DND-41 (cell line): Measurements from ENCODE around the gene ZSWIM6.

Experiments
- ATAC-seq: fragments of 200-7000 bp; cut with Tn5 transposase; 3 replicates; pipeline ENCODE4 v1.9.1; 2021; ENCODE audit warnings: low read depth; ENCODE audit not compliant: insufficient read depth
- DNase-seq: peaks from one replicate; pipeline ENCODE4 v3.0.0-alpha.2; 2020
- H2AFZ ChIP-seq: 2 replicates; pipeline ENCODE4 v1.6.0; 2012; ENCODE audit warnings: low read depth, low read length
- H3K27ac ChIP-seq: 2 replicates; pipeline ENCODE4 v1.5.1; 2012; ENCODE audit warnings: low read length, inconsistent platforms
- H3K27me3 ChIP-seq: fragments of 200-600 bp; sonication (generic); 2 replicates; pipeline ENCODE4 v1.6.0; 2012; ENCODE audit warnings: low read length, mild to moderate bottlenecking, inconsistent platforms; ENCODE audit not compliant: insufficient read depth, poor library complexity
- H3K36me3 ChIP-seq: 2 replicates; pipeline ENCODE4 v1.5.1; 2012; ENCODE audit warnings: low read length, inconsistent platforms; ENCODE audit not compliant: insufficient read depth
- H3K4me1 ChIP-seq: 2 replicates; pipeline ENCODE4 v1.5.1; 2012; ENCODE audit warnings: mild to moderate bottlenecking, low read length; ENCODE audit not compliant: insufficient read depth
- H3K4me2 ChIP-seq: 2 replicates; pipeline ENCODE4 v1.6.0; 2012; ENCODE audit warnings: mild to moderate bottlenecking, moderate library complexity, low read length, inconsistent platforms; ENCODE audit not compliant: insufficient read depth
- H3K4me3 ChIP-seq, 2 experiments: fragments of 200-600 bp in 1 of 2; shearing (Covaris generic) in 1 of 2; 2 replicates each; pipeline ENCODE4 v1.5.1; 2012 to 2016; ENCODE audit warnings: inconsistent platforms in 2 of 2, low read length in 2 of 2, mild to moderate bottlenecking in 2 of 2, low read depth in 1 of 2, moderate library complexity in 1 of 2
- H3K79me2 ChIP-seq: 2 replicates; pipeline ENCODE4 v1.6.0; 2012; ENCODE audit warnings: low read length, inconsistent platforms; ENCODE audit not compliant: insufficient read depth
- H3K9ac ChIP-seq: 2 replicates; pipeline ENCODE4 v1.6.0; 2012; ENCODE audit warnings: low read depth, mild to moderate bottlenecking, inconsistent platforms, low read length, moderate library complexity
- H3K9me3 ChIP-seq: 2 replicates; pipeline ENCODE4 v1.5.1; 2012; ENCODE audit warnings: low read length, moderate library complexity, mild to moderate bottlenecking, inconsistent platforms; ENCODE audit not compliant: insufficient read depth, severe bottlenecking
- H4K20me1 ChIP-seq: 2 replicates; pipeline ENCODE4 v1.6.0; 2012; ENCODE audit warnings: low read length; ENCODE audit not compliant: insufficient read depth
- CTCF ChIP-seq: IDR thresholded peaks from 2 replicates; pipeline ENCODE4 v1.5.1; 2012; ENCODE audit warnings: borderline replicate concordance, low read length, moderate library complexity, mild to moderate bottlenecking; ENCODE audit not compliant: poor library complexity, severe bottlenecking; ENCODE audit errors: extremely low read depth
- EZH2 ChIP-seq: IDR thresholded peaks from 3 replicates; pipeline ENCODE4 v1.6.1; 2012; ENCODE audit warnings: borderline replicate concordance, low read depth, mild to moderate bottlenecking, moderate library complexity, low read length, inconsistent platforms; ENCODE audit not compliant: severe bottlenecking

ZSWIM6 gene

GRCh38 chr5:61349935-61350334 lies 17.9 kb downstream of the ZSWIM6 start:
- H3K9ac ChIP-seq, result no peak overlapping the region
- DNase-seq (no peak), ATAC-seq (no peak)
- no peak overlapping the region for H3K27ac ChIP-seq
- 0 out of 2 replicates have a peak, but pooled peaks cover 1% of the 10 kb centered on the region for H3K79me2 ChIP-seq
- H3K36me3 ChIP-seq, result no peaks in the 10 kb centered on the region
- no peaks in the 10 kb centered on the region for H3K9me3 ChIP-seq
- no peaks in the 10 kb centered on the region for H3K4me1 ChIP-seq
- no peak overlapping the region for H3K4me3 ChIP-seq
- H4K20me1 ChIP-seq, result no peaks in the 10 kb centered on the region
- no peaks in the 10 kb centered on the region for H3K27me3 ChIP-seq
- H2AFZ ChIP-seq, result no peak overlapping the region
- no peak overlapping the region for H3K4me2 ChIP-seq
- TF ChIP-seq EZH2 (no peak), CTCF (no peak)

- H2AFZ ChIP-seq, result no peak overlapping the region
Observed at GRCh38 chr5:61350535-61350934, 18.5 kb downstream of the ZSWIM6 start.

GRCh38 chr5:61351733-61352132 lies 19.7 kb downstream of the ZSWIM6 start:
- TF ChIP-seq EZH2 (no peak), CTCF (no peak)
- no peaks in the 10 kb centered on the region for H4K20me1 ChIP-seq
- no peak overlapping the region for H3K9ac ChIP-seq
- no peak for ATAC-seq
- no peak overlapping the region for H3K4me3 ChIP-seq
- H2AFZ ChIP-seq, result no peak overlapping the region
- 0 out of 2 replicates have a peak, but pooled peaks cover 1% of the 10 kb centered on the region for H3K79me2 ChIP-seq
- no peaks in the 10 kb centered on the region for H3K27me3 ChIP-seq
- no peaks in the 10 kb centered on the region for H3K36me3 ChIP-seq
- H3K4me2 ChIP-seq, result no peak overlapping the region
- H3K4me1 ChIP-seq, result no peaks in the 10 kb centered on the region
- no peak overlapping the region for H3K27ac ChIP-seq
- H3K9me3 ChIP-seq, result no peaks in the 10 kb centered on the region
- DNase-seq, result no peak

More at GRCh38 chr5:61350535-61350934, 18.5 kb downstream of the ZSWIM6 start:
- H3K4me1 ChIP-seq, result no peaks in the 10 kb centered on the region
- no peak overlapping the region for H3K4me3 ChIP-seq
- H3K9me3 ChIP-seq, result no peaks in the 10 kb centered on the region
- ATAC-seq, result no peak
- 0 out of 2 replicates have a peak, but pooled peaks cover 1% of the 10 kb centered on the region for H3K79me2 ChIP-seq
- H4K20me1 ChIP-seq, result no peaks in the 10 kb centered on the region
- H3K27me3 ChIP-seq, result no peaks in the 10 kb centered on the region
- no peak overlapping the region for H3K27ac ChIP-seq
- H3K4me2 ChIP-seq, result no peak overlapping the region
- TF ChIP-seq CTCF (no peak), EZH2 (no peak)
- no peaks in the 10 kb centered on the region for H3K36me3 ChIP-seq
- DNase-seq, result no peak
- H3K9ac ChIP-seq, result no peak overlapping the region

GRCh38 chr5:61352180-61352579 lies 20.1 kb downstream of the ZSWIM6 start:
- H3K79me2 ChIP-seq, result 0 out of 2 replicates have a peak, but pooled peaks cover 1% of the 10 kb centered on the region
- H3K27ac ChIP-seq, result no peak overlapping the region
- no peaks in the 10 kb centered on the region for H4K20me1 ChIP-seq
- TF ChIP-seq EZH2 (no peak), CTCF (no peak)
- peaks cover 3% of the 10 kb centered on the region for H3K9me3 ChIP-seq
- no peak overlapping the region for H3K4me2 ChIP-seq
- H2AFZ ChIP-seq, result no peak overlapping the region
- H3K27me3 ChIP-seq, result no peaks in the 10 kb centered on the region
- no peak overlapping the region for H3K4me3 ChIP-seq
- DNase-seq (no peak), ATAC-seq (no peak)
- no peaks in the 10 kb centered on the region for H3K4me1 ChIP-seq
- H3K9ac ChIP-seq, result no peak overlapping the region
- no peaks in the 10 kb centered on the region for H3K36me3 ChIP-seq
